Regular cardiac myocyte (primary cell): ENCODE measurements around the gene BIRC7. TPM values are rescaled to one million over a fixed set of nuclear protein-coding genes. Genes with fewer than 3 reads are reported as not detected.

Experiments used
- total RNA-seq: library from RNA; depleted of rRNA; stranded (reverse); fragments of >200 nt; gene quantifications from 2 replicates; pipeline ENCODE4 v1.2.3, GENCODE V29; 2014

The BIRC7 gene, protein sequence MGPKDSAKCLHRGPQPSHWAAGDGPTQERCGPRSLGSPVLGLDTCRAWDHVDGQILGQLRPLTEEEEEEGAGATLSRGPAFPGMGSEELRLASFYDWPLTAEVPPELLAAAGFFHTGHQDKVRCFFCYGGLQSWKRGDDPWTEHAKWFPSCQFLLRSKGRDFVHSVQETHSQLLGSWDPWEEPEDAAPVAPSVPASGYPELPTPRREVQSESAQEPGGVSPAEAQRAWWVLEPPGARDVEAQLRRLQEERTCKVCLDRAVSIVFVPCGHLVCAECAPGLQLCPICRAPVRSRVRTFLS
- under 0.01 and 0.28 TPM in 2 replicates for total RNA-seq

DNA sequence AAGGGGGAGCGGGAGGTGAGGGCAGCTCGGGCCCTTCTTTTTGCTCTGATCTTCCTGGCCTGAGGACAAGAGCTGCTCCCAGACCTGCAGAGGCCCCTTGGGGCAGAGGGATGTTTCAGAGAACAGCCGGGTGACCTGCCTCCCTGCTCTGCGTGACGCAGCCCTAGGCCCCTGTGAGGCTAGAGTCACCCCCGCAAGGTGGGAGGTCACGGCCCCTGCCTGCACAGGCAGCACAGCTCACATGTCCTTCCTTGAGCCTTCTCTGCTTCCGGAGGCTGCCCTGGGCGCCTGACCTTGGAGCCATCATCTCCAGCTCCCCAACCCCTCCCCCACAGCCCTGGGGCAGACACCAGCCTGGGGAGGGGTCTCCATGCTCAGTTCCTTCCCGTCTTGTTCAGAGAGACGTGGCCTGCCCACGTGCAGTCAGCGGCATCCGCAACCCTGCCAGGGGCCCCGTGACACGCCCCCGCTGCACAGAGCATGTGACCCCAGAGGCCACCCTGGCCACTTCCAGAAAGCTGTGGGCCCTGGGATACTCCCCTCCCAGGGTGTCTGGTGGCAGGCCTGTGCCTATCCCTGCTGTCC lies at the start of gene BIRC7:
Gene BIRC7 (plus strand): TSS at position 507 of the 585 bp plus-strand sequence. CDS start 192 bp downstream, outside the sequence.

DNA sequence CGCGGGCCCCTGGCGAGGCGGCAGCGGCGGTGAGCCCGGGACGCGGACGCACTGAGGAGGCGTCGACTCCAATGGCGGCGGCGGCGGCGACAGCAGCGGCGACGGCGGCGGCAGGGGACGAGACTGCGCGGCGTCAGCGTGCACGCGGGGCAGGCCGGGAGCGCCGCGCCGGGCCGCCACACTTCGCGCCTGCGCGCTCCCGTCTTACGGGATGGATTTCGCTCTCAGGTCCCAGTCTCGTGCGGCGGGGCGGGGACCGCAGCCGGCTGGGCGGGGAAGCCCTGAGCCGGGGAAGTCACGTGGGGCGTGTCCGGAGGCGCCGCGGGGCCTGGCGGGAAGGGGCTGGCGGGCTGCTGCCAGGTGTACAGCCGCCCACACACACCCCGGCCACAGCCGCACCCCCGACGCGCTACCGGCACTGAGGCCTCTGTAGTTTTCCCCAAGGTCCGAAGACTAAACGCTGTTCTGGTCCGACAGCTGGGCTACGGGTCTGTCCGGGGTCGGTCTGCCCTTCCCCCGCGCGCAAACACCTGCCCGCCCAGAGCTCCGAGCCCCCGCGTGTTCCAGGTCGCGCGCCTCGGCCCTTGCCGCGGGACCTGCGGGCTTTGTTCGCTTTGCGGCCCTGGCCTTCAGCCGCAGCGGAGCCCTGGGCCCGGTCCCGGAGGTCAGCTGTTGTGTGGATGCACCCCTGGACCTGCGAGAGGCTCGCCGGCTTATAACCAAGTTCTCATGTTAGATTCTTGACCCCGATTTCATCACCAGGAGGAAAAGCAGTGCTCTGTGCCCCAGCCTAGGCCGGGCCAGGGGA lies 19.5 kb upstream of the BIRC7 start, which contains the start of gene YTHDF1:
Gene YTHDF1 (minus strand): TSS at position 91 of the 808 bp plus-strand sequence. CDS start 239 bp downstream, outside the sequence.

DNA sequence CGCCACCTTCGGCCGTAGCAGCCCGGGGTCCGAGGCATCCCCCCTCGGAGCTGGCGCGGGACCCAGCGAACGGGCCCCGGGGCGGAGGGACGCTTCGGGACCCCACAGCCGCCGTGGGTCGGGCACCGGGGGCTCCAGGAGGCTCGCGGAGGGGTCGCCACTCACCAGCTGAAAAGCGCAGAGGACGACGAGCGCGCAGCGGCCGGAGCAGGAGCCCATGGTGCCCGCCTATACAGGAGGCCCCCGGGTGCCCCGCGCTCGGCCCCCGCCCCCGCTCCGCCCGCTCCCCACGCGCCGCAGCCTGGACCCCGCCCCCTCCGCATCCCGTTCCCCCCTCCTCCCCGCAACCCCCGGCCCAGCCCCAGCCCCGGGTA lies 18.5 kb downstream of the BIRC7 start, which contains the start of gene NKAIN4:
Gene NKAIN4 (minus strand): TSS at position 232 of the 374 bp plus-strand sequence. CDS start 13 bp downstream, at position 219.

DNA sequence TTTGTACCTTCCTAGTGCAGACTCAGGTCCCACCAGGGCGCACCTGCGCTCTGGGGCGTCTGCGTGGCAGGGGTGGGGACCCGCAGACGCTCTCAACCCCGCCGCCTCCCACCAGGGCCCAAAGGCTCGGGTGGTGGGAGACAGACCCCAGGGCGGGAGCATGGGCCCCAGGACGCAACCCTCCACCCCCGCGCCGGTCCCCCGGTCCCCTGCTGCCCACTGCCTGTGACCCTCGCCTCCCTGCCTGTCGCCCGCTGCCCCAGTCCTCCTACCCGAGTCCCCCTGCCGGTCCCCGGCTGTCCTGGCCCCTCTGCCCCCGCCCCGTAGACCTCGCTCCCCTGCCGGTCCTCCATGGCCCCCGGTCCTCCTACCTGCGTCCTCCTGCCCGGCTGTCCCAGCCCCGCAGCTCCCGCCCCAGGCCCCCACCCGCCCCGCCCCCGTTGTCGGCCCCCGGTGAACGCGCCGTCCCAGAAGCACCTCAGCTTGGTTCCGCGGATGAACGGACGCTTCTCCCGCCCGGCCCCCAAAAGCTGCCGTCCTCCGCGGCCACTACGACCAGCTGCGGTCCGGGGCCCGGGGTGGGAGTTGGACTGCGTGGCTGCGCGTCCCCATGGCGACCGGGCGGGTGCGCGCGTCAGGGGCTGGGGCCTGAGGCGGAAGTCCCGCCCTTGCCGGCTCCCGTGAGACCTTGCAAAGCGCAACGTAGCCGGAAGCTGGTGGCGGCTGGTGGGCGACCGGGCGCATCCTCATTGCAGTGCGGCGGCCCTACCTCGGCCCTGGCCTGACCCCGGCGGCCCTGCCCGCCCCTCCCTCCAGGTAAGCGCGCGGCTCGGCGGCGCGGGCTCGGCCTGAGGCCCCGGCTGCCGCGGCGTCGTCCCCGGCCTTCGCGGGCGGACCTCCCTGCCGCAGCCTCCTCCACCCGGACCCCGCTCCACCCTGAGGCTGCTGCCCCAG lies 36.7 kb downstream of the BIRC7 start, which contains the start of gene ARFGAP1:
Gene ARFGAP1 (plus strand): TSS at position 709 of the 954 bp plus-strand sequence. CDS start 2,768 bp downstream, outside the sequence.

Other genes with a start within 250 kb of the BIRC7 start
- not detected in 2 replicates for gene BHLHE23, start 228.9 kb upstream of the BIRC7 start, total RNA-seq
- 14.9 and 22.2 TPM in 2 replicates for gene YTHDF1, start 19.8 kb upstream of the BIRC7 start, total RNA-seq
- 0.19 TPM in 1 of 2 replicates, not detected in the other for gene NKAIN4, start 18.6 kb downstream of the BIRC7 start, total RNA-seq
- 71.6 and 77.8 TPM in 2 replicates for gene ARFGAP1, start 36.9 kb downstream of the BIRC7 start, total RNA-seq
- under 0.01 TPM in 1 of 2 replicates, not detected in the other for gene COL20A1, start 57.3 kb downstream of the BIRC7 start, total RNA-seq
- gene CHRNA4, start 125.4 kb downstream of the BIRC7 start, total RNA-seq, result not detected in 2 replicates
- 0.19 TPM in 1 of 2 replicates, not detected in the other for gene KCNQ2, start 236.8 kb downstream of the BIRC7 start, total RNA-seq